Right lobe of liver (tissue), 4 donors: ENCODE results near the gene PRDM16.

Experiments
- CTCF ChIP-seq, 4 donors: fragments of 200-600 bp in 3 of 4; fragments of 450-650 bp in 1 of 4; IDR thresholded peaks; one replicate each; pipeline versions ENCODE4 v1.5.1 to v1.8.0; 2016 to 2022; ENCODE audit warnings: antibody characterized with exemption in 4 of 4, mild to moderate bottlenecking in 2 of 4
- POLR2A ChIP-seq: fragments of 450-650 bp; IDR thresholded peaks from one replicate; pipeline ENCODE4 v1.6.1; 2017; ENCODE audit warnings: antibody characterized with exemption, mild to moderate bottlenecking
- donor health status: DM: no; HTN: no; CAD: no.
- donor health status: DM: no; HTN: no; CAD: no.
- donor health status: DM: no; HTN: yes; CAD: no.

GRCh38 chr1:3393987-3394920 lies 325.3 kb downstream of the PRDM16 start:
- TF ChIP-seq CTCF (IDR thresholded peaks at IDR 0.05) (no peak), POLR2A (no peak)
